Keratinocyte (primary cell): ENCODE results near the gene ST6GALNAC5. TPM values are rescaled to one million over a fixed set of nuclear protein-coding genes. Genes with fewer than 3 reads are reported as not detected.

Experiments used
- DNase-seq: peaks from one replicate; pipeline ENCODE4 v3.0.0-alpha.2; 2011; ENCODE audit warnings: low read depth, missing footprints, low spot score
- FAIRE-seq: peaks from 2 replicates; lab custom pipeline; 2011; peaks lifted over from hg19 to GRCh38; lab: Jason Lieb, UNC
- H2AFZ ChIP-seq: 2 replicates; pipeline ENCODE4 v1.6.0; 2012; ENCODE audit warnings: low read length, control low read depth, inconsistent platforms; ENCODE audit not compliant: control insufficient read depth
- H3K27ac ChIP-seq: 2 replicates; pipeline ENCODE4 v1.5.1; 2011; ENCODE audit warnings: low read length; ENCODE audit not compliant: control insufficient read depth, insufficient read depth
- H3K27me3 ChIP-seq: 3 replicates; pipeline ENCODE4 v1.6.0; 2011; ENCODE audit warnings: low read length; ENCODE audit not compliant: control insufficient read depth, insufficient read depth; ENCODE audit errors: extremely low read depth
- H3K36me3 ChIP-seq, 2 experiments: 2 replicates in 1 of 2; 3 replicates in 1 of 2; pipeline ENCODE4 v1.5.1; 2011; ENCODE audit warnings: low read length in 2 of 2, mild to moderate bottlenecking in 1 of 2; ENCODE audit not compliant: control insufficient read depth in 2 of 2, insufficient read depth in 2 of 2; ENCODE audit errors: extremely low read depth in 1 of 2
- H3K4me1 ChIP-seq: 3 replicates; pipeline ENCODE4 v1.5.1; 2011; ENCODE audit warnings: low read length; ENCODE audit not compliant: control insufficient read depth, insufficient read depth; ENCODE audit errors: extremely low read depth
- H3K4me2 ChIP-seq: 3 replicates; pipeline ENCODE4 v1.6.0; 2011; ENCODE audit warnings: low read depth, low read length; ENCODE audit not compliant: control insufficient read depth, insufficient read depth; ENCODE audit errors: extremely low read depth
- H3K4me3 ChIP-seq, 3 experiments: fragments of 200-600 bp in 1 of 3; sonication (generic) in 1 of 3; 2 replicates in 2 of 3; 3 replicates in 1 of 3; pipeline ENCODE4 v1.5.1; 2011 to 2016; ENCODE audit warnings: low read length in 3 of 3, mild to moderate bottlenecking in 3 of 3, control low read depth in 2 of 3, inconsistent platforms in 1 of 3, low read depth in 1 of 3, mixed read lengths in 1 of 3, mixed run types in 1 of 3, moderate library complexity in 1 of 3; ENCODE audit not compliant: control insufficient read depth in 2 of 3, insufficient read depth in 2 of 3; ENCODE audit errors: extremely low read depth in 1 of 3
- H3K79me2 ChIP-seq: 2 replicates; pipeline ENCODE4 v1.6.0; 2012; ENCODE audit warnings: low read length; ENCODE audit not compliant: control insufficient read depth, insufficient read depth
- H3K9ac ChIP-seq: 3 replicates; pipeline ENCODE4 v1.6.0; 2011; ENCODE audit warnings: low read length; ENCODE audit not compliant: control insufficient read depth, insufficient read depth; ENCODE audit errors: extremely low read depth
- H3K9me1 ChIP-seq: 3 replicates; pipeline ENCODE4 v1.6.0; 2011; ENCODE audit warnings: low read length; ENCODE audit not compliant: control insufficient read depth, insufficient read depth; ENCODE audit errors: extremely low read depth
- H3K9me3 ChIP-seq: 2 replicates; pipeline ENCODE4 v1.5.1; 2012; ENCODE audit warnings: low read depth, low read length; ENCODE audit not compliant: control insufficient read depth
- H4K20me1 ChIP-seq: 3 replicates; pipeline ENCODE4 v1.6.0; 2011; ENCODE audit warnings: low read length; ENCODE audit not compliant: control insufficient read depth, insufficient read depth; ENCODE audit errors: extremely low read depth
- EZH2 ChIP-seq: IDR thresholded peaks from one replicate; pipeline ENCODE4 v1.6.1; 2012; ENCODE audit warnings: inconsistent platforms, mild to moderate bottlenecking, low read length, moderate library complexity
- dilution Hi-C: fragments of 300-500 bp; cut with MboI; formaldehyde crosslinking; loops from one replicate; pipeline ENCODE4 v1.7.0; 2020; ENCODE audit warnings: low sequenced_read_pairs; ENCODE audit not compliant: extremely low pct_ligation_motif_present
- polyA plus RNA-seq, 5 experiments: library from polyadenylated mRNA; depleted of rRNA in 3 of 5; stranded (reverse) in 3 of 5; stranded (forward) in 1 of 5; unstranded in 1 of 5; fragments of >200 nt; gene quantifications; 1 replicate in 1 of 5; 2 replicates in 3 of 5; 3 replicates in 1 of 5; pipeline versions ENCODE4 v1.2.1 to v1.2.3, GENCODE V29; 2011 to 2012; ENCODE audit warnings: missing spikeins in 2 of 5, low read depth in 1 of 5, low replicate concordance in 1 of 5
- TF ChIP-seq, protein P1 (sequence below), 3 experiments: IDR thresholded peaks in 1 of 3; conservative IDR thresholded peaks in 1 of 3; optimal IDR thresholded peaks in 1 of 3; 2 replicates in 2 of 3; 3 replicates in 1 of 3; pipeline versions ENCODE3 to v1.5.1; 2011; ENCODE audit warnings: low read length in 3 of 3, mild to moderate bottlenecking in 3 of 3, moderate library complexity in 2 of 3, control low read depth in 1 of 3, inconsistent platforms in 1 of 3; ENCODE audit not compliant: insufficient read depth in 2 of 3; ENCODE audit errors: extremely low read depth in 1 of 3

ST6GALNAC5 gene
- polyA plus RNA-seq, 1 donor (not counting 4 experiments of a cell fraction or from before 2014, with no cell fraction given) = 12.8 TPM

DNA sequence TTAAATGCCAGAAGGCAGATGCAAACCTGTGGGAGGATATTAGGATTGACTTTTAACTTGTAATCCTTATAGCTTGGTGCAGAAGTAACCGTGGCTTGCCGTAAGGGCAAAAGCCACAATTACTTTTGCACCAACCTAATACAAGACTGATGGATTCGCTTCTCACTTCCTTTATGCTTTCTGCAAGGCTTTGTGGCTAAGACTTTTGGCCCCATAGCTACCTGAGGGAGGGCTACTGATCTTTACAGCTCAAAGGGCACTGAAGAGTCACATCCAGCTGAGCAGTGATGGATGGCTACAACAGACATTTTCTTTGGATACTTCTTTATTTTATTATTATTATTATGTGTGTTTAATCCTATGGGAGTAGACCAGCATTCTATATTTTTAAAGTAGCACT lies 140.4 kb downstream of the ST6GALNAC5 start:
- dilution Hi-C loops = no loop called here
- DNase-seq = no peak
- no peak overlapping the region for H3K4me3 ChIP-seq
- no peaks in the 10 kb centered on the region for H4K20me1 ChIP-seq
- H3K36me3 ChIP-seq = peaks cover 0 to 2% of the 10 kb centered on the region in 2 experiments
- H3K4me2 ChIP-seq = no peak overlapping the region
- no peak overlapping the region for H3K9ac ChIP-seq
- TF ChIP-seq EZH2 = no peak
- TF ChIP-seq, protein P1, sequence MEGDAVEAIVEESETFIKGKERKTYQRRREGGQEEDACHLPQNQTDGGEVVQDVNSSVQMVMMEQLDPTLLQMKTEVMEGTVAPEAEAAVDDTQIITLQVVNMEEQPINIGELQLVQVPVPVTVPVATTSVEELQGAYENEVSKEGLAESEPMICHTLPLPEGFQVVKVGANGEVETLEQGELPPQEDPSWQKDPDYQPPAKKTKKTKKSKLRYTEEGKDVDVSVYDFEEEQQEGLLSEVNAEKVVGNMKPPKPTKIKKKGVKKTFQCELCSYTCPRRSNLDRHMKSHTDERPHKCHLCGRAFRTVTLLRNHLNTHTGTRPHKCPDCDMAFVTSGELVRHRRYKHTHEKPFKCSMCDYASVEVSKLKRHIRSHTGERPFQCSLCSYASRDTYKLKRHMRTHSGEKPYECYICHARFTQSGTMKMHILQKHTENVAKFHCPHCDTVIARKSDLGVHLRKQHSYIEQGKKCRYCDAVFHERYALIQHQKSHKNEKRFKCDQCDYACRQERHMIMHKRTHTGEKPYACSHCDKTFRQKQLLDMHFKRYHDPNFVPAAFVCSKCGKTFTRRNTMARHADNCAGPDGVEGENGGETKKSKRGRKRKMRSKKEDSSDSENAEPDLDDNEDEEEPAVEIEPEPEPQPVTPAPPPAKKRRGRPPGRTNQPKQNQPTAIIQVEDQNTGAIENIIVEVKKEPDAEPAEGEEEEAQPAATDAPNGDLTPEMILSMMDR (optimal IDR thresholded peaks at IDR 0.05 in 1 of 3, IDR thresholded peaks at IDR 0.05 in 1 of 3, conservative IDR thresholded peaks at IDR 0.05 in 1 of 3; ENCODE audit: extremely low read depth in 1 of 3, insufficient read depth in 2 of 3, low read length in 3 of 3) = no peak
- no peak overlapping the region for H2AFZ ChIP-seq
- H3K27me3 ChIP-seq = no peaks in the 10 kb centered on the region
- H3K27ac ChIP-seq = no peak overlapping the region
- H3K9me3 ChIP-seq = no peaks in the 10 kb centered on the region
- H3K79me2 ChIP-seq = peaks cover 53% of the 10 kb centered on the region
- no peak for FAIRE-seq
- H3K9me1 ChIP-seq = no peaks in the 10 kb centered on the region
- H3K4me1 ChIP-seq = no peaks in the 10 kb centered on the region

DNA sequence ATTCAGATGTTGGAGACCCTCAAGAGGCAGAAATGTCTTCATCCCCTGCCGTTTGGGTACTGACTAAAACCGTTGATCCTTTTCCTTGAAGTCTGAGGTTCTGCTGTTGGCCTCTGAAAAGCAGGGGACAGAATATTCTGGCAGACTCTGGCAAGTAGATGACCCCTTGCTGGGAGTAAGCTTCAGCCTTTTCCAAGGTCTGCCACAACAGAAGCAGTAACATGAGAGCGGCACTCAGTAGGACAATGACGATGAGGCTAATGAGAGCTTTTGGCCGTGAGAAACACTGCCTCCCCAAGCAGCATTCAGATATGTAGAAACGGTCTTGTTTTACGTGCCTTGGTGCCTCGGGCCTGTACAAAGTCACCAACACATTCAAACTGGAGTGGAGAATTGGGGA lies 143.7 kb downstream of the ST6GALNAC5 start:
- no peak for TF ChIP-seq EZH2
- TF ChIP-seq, protein P1 (optimal IDR thresholded peaks at IDR 0.05 in 1 of 3, IDR thresholded peaks at IDR 0.05 in 1 of 3, conservative IDR thresholded peaks at IDR 0.05 in 1 of 3; ENCODE audit: extremely low read depth in 1 of 3, insufficient read depth in 2 of 3, low read length in 3 of 3) = no peak
- Histone ChIP-seq H3K36me3 (peaks cover 1 to 2% of the 10 kb centered on the region in 2 experiments), H3K4me1 (no peaks in the 10 kb centered on the region), H3K9ac (no peak overlapping the region), H3K27ac (no peak overlapping the region), H3K9me3 (no peaks in the 10 kb centered on the region), H3K79me2 (peaks cover 53% of the 10 kb centered on the region), H3K9me1 (no peaks in the 10 kb centered on the region), H3K4me3 (no peak overlapping the region), H3K27me3 (no peaks in the 10 kb centered on the region), H4K20me1 (no peaks in the 10 kb centered on the region), H3K4me2 (no peak overlapping the region), H2AFZ (no peak overlapping the region)
- FAIRE-seq = no peak
- dilution Hi-C loops = no loop called here
- DNase-seq = no peak
